Osteoblast (primary cell): Measurements from ENCODE around the gene UBE2E3. TPM values are rescaled to one million over a fixed set of nuclear protein-coding genes. Genes with fewer than 3 reads are reported as not detected.

Source experiments
- DNase-seq: peaks from one replicate; pipeline ENCODE4 v3.0.0; 2011; ENCODE audit warnings: low spot score, mixed read lengths; ENCODE audit not compliant: insufficient read length; ENCODE audit errors: missing footprints
- H2AFZ ChIP-seq: 2 replicates; pipeline ENCODE4 v1.6.0; 2011; ENCODE audit warnings: mild to moderate bottlenecking, low read length
- H3K27ac ChIP-seq: 2 replicates; pipeline ENCODE4 v1.5.1; 2011; ENCODE audit warnings: mild to moderate bottlenecking, low read depth, low read length, moderate library complexity
- H3K27me3 ChIP-seq: 2 replicates; pipeline ENCODE4 v1.6.0; 2012; ENCODE audit warnings: mild to moderate bottlenecking, control low read depth, inconsistent platforms, low read length, moderate library complexity; ENCODE audit not compliant: insufficient read depth
- H3K36me3 ChIP-seq: 2 replicates; pipeline ENCODE4 v1.5.1; 2011; ENCODE audit warnings: mild to moderate bottlenecking, low read length, control low read depth, moderate library complexity; ENCODE audit not compliant: insufficient read depth
- H3K4me1 ChIP-seq: 2 replicates; pipeline ENCODE4 v1.5.1; 2011; ENCODE audit warnings: mild to moderate bottlenecking, low read length, control low read depth, moderate library complexity; ENCODE audit not compliant: insufficient read depth
- H3K4me2 ChIP-seq: 2 replicates; pipeline ENCODE4 v1.6.0; 2011; ENCODE audit warnings: mild to moderate bottlenecking, low read length; ENCODE audit not compliant: insufficient read depth
- H3K4me3 ChIP-seq: fragments of 200-600 bp; sonication (generic); 3 replicates; pipeline ENCODE4 v1.5.1; 2012; ENCODE audit warnings: mild to moderate bottlenecking, low read length, inconsistent platforms; ENCODE audit not compliant: insufficient read depth
- H3K79me2 ChIP-seq: 2 replicates; pipeline ENCODE4 v1.6.0; 2012; ENCODE audit warnings: mild to moderate bottlenecking, low read length, control low read depth, inconsistent platforms; ENCODE audit not compliant: insufficient read depth
- H3K9me3 ChIP-seq: 2 replicates; pipeline ENCODE4 v1.5.1; 2011; ENCODE audit warnings: low read depth, low read length, control low read depth
- H4K20me1 ChIP-seq: 2 replicates; pipeline ENCODE4 v1.6.0; 2012; ENCODE audit warnings: mild to moderate bottlenecking, low read length, control low read depth; ENCODE audit not compliant: insufficient read depth
- total RNA-seq: library from RNA; depleted of rRNA; stranded (reverse); fragments of >200 nt; gene quantifications from 2 replicates; pipeline ENCODE4 v1.2.3, GENCODE V29; 2012
- TF ChIP-seq, protein P1 (sequence below): IDR thresholded peaks from 2 replicates; pipeline ENCODE4 v1.5.1; 2011; ENCODE audit warnings: mild to moderate bottlenecking, low read depth, low read length, moderate library complexity; ENCODE audit errors: extremely low read depth

UBE2E3 gene
- total RNA-seq, 1 donor = 58.3 TPM

DNA sequence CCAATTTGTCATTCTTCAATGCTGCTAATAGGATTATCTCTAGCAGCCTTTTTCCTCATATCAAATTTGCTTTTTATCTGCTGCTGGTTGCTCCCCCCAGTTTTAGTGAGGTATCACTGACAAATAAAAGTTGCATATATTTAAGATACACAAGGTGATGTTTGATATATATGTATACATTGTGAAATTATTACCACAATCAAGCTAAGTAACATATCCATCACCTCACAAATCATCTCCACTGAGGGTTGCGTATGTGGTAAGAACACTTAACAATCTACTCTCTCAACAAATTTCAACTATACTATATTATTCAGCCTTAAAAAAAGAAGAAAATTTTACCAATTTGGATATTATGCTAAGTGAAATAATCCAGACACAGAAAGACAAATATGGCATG, 30.5 kb upstream of the UBE2E3 start:
- Histone ChIP-seq H3K27me3 (no peaks in the 10 kb centered on the region), H3K9me3 (no peaks in the 10 kb centered on the region), H3K27ac (no peak overlapping the region), H3K36me3 (no peaks in the 10 kb centered on the region), H3K4me1 (no peaks in the 10 kb centered on the region), H4K20me1 (no peaks in the 10 kb centered on the region), H3K4me3 (no peak overlapping the region), H2AFZ (no peak overlapping the region), H3K4me2 (no peak overlapping the region), H3K79me2 (no peaks in the 10 kb centered on the region)
- TF ChIP-seq, protein P1, sequence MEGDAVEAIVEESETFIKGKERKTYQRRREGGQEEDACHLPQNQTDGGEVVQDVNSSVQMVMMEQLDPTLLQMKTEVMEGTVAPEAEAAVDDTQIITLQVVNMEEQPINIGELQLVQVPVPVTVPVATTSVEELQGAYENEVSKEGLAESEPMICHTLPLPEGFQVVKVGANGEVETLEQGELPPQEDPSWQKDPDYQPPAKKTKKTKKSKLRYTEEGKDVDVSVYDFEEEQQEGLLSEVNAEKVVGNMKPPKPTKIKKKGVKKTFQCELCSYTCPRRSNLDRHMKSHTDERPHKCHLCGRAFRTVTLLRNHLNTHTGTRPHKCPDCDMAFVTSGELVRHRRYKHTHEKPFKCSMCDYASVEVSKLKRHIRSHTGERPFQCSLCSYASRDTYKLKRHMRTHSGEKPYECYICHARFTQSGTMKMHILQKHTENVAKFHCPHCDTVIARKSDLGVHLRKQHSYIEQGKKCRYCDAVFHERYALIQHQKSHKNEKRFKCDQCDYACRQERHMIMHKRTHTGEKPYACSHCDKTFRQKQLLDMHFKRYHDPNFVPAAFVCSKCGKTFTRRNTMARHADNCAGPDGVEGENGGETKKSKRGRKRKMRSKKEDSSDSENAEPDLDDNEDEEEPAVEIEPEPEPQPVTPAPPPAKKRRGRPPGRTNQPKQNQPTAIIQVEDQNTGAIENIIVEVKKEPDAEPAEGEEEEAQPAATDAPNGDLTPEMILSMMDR = no peak
- no peak for DNase-seq

DNA sequence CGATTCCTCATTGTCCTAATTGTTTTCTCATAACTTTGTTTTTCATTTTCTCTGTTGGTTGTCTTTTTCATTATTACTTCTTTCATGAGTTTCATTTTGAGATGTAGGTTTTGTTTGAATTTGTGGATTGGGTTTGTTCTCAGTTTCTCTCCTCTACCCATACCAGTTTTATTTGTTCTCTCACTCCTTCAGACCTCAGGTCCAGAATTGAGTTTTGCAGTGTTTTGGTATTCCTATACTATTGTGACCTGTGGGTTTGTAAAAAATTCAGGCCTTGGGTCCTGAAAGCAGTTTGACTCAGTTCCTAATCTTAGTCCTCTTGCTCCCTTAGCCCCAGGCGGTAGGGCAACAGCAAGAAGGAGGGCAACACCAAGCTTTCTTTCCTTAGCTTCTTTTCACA, 28.3 kb upstream of the UBE2E3 start:
- no peaks in the 10 kb centered on the region for H3K9me3 ChIP-seq
- H4K20me1 ChIP-seq = no peaks in the 10 kb centered on the region
- H3K27me3 ChIP-seq = no peaks in the 10 kb centered on the region
- no peak overlapping the region for H2AFZ ChIP-seq
- TF ChIP-seq, protein P1 = no peak
- H3K4me2 ChIP-seq = no peak overlapping the region
- DNase-seq = no peak
- H3K4me1 ChIP-seq = no peaks in the 10 kb centered on the region
- no peaks in the 10 kb centered on the region for H3K36me3 ChIP-seq
- H3K4me3 ChIP-seq = no peak overlapping the region
- H3K79me2 ChIP-seq = no peaks in the 10 kb centered on the region
- H3K27ac ChIP-seq = no peak overlapping the region

DNA sequence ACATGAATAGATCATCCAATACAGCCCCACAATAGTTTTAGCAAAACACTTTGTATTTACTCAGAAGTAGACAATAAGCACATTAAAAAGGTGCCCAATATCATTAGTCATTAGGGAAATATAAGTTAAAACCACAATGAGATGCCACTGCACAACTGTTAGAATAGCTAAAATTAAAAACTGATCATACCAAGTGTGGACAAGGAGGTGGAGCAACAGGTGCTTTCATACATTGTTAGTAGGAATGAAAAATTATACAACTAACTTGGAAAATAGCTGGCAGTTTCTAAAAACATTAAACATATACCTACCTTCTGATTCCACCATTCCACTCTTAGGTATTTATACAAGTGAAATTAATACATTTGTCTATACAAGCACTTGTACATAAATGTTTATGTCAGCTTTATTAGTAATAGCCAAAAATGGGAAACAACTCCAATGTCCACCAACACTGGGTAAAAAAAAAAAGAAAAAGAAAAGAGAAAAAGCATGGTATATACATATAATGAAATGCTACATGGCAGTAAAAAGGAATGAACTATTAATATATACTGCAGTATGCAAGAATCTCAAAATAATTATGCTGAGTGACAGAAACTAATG, 27.6 kb upstream of the UBE2E3 start:
- TF ChIP-seq, protein P1 = no peak
- H3K27me3 ChIP-seq = no peaks in the 10 kb centered on the region
- H3K27ac ChIP-seq = no peak overlapping the region
- H2AFZ ChIP-seq = no peak overlapping the region
- H3K4me3 ChIP-seq = no peak overlapping the region
- H3K36me3 ChIP-seq = no peaks in the 10 kb centered on the region
- no peaks in the 10 kb centered on the region for H3K79me2 ChIP-seq
- no peaks in the 10 kb centered on the region for H3K4me1 ChIP-seq
- H3K4me2 ChIP-seq = no peak overlapping the region
- H3K9me3 ChIP-seq = no peaks in the 10 kb centered on the region
- no peak for DNase-seq
- no peaks in the 10 kb centered on the region for H4K20me1 ChIP-seq

DNA sequence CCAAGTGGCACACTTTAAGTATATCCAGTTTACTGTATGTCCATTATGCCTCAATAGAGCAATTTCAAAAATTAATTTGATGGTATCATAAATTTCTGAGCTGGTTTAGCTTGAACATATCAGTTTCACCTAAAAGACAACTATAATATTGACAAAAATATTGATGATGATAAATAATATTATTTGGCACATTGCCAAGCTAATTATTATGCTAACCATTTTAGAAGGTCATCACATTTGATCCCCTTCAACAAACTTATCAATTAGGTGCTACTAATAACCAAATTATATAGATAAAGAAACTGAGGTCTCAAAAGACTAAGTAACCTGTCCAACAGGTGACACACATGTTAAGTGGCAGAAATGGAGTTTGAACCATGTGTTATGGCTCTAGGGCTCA, 26.9 kb upstream of the UBE2E3 start:
- Histone ChIP-seq H3K4me1 (no peaks in the 10 kb centered on the region), H2AFZ (no peak overlapping the region), H3K4me2 (no peak overlapping the region), H3K4me3 (no peak overlapping the region), H3K27me3 (no peaks in the 10 kb centered on the region), H3K27ac (no peak overlapping the region), H3K36me3 (no peaks in the 10 kb centered on the region), H4K20me1 (no peaks in the 10 kb centered on the region), H3K9me3 (no peaks in the 10 kb centered on the region), H3K79me2 (no peaks in the 10 kb centered on the region)
- TF ChIP-seq, protein P1 = no peak
- no peak for DNase-seq
